BLaER1 treated with 17β-estradiol and CSF1 and Interleukin-3, amounts not matched to agents 10 nM and 100 nM (cell line): ENCODE measurements around the gene SAMMSON.

Experiments used
- H3K27ac ChIP-seq, 11 experiments: shearing (Covaris generic); formaldehyde crosslinking; 2 replicates each; pipeline ENCODE4 v1.8.1; 2022
- H3K27me3 ChIP-seq, 11 experiments: shearing (Covaris generic); formaldehyde crosslinking; 2 replicates each; pipeline ENCODE4 v1.8.1; 2022
- H3K36me3 ChIP-seq, 11 experiments: shearing (Covaris generic); formaldehyde crosslinking; 2 replicates each; pipeline ENCODE4 v1.8.1; 2022
- H3K4me1 ChIP-seq, 10 experiments: shearing (Covaris generic); formaldehyde crosslinking; 2 replicates each; pipeline ENCODE4 v1.8.1; 2022
- H3K4me2 ChIP-seq, 11 experiments: shearing (Covaris generic); formaldehyde crosslinking; 2 replicates each; pipeline ENCODE4 v1.8.1; 2022
- H3K4me3 ChIP-seq, 10 experiments: shearing (Covaris generic); formaldehyde crosslinking; 2 replicates each; pipeline ENCODE4 v1.8.1; 2022
- H3K9ac ChIP-seq, 11 experiments: shearing (Covaris generic); formaldehyde crosslinking; 2 replicates each; pipeline ENCODE4 v1.8.1; 2022
- H3K9me3 ChIP-seq, 11 experiments: shearing (Covaris generic); formaldehyde crosslinking; replicated peaks in 1 of 11; 2 replicates each; pipeline ENCODE4 v1.8.1; 2022
- H4K20me1 ChIP-seq, 11 experiments: shearing (Covaris generic); formaldehyde crosslinking; 2 replicates each; pipeline ENCODE4 v1.8.1; 2022
- Cebpa-rat ChIP-seq, 11 experiments: shearing (Covaris generic); IDR thresholded peaks; 2 replicates each; pipeline ENCODE4 v1.8.1; 2022

SAMMSON gene

DNA sequence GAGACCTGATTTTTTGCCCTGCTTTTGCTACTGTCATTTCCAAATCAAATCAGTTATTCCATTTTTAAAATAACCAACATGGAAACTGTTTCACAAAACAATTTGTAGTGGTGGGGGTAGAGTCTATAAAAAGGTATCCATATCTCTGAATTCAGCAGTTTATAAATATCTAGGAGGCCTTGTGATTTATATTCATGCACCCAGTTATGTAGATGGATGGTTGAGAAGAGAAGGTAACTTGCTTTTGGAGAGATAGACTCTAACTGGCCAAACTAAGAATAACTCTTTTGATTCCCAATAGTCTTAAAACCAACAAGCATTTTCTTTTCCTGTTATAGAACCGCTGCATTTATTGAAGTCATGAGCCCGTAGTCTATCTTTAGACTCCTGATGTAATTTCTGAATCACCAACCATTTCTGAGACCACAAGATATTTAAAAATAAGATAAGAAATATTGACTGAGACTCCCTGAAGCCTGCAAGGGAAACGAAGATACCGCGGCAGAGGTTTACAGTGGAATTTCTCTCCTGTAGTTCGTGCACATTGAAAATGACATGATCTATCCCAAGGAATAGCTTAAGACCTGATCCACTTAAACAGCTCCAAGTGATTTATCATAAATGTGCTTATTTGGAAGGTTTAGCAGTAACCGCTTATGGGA lies 68.5 kb downstream of the SAMMSON start:
- H3K36me3 ChIP-seq, result no peaks in the 10 kb centered on the region
- no peaks in the 10 kb centered on the region for H3K9me3 ChIP-seq
- H4K20me1 ChIP-seq, result no peaks in the 10 kb centered on the region
- H3K27me3 ChIP-seq, result peaks cover 0 to 7% (median 0%) of the 10 kb centered on the region in 11 experiments; a peak in 2 of 22 replicates
- no peak for TF ChIP-seq Cebpa-rat (IDR thresholded peaks at IDR 0.05)
- peak overlapping the region in 2 of 11 experiments; percentile 18; a peak in 1 of 22 replicates for H3K9ac ChIP-seq
- H3K4me2 ChIP-seq, result peak overlapping the region; percentile 61 to 82 (median 70)
- peak overlapping the region in 3 of 11 experiments; percentile 17 to 58 (median 23); a peak in 5 of 22 replicates for H3K27ac ChIP-seq
- H3K4me1 ChIP-seq, result peaks cover 16 to 78% (median 40%) of the 10 kb centered on the region in 10 experiments
- peak overlapping the region in 2 of 10 experiments; percentile 11 to 27; a peak in 3 of 20 replicates for H3K4me3 ChIP-seq

DNA sequence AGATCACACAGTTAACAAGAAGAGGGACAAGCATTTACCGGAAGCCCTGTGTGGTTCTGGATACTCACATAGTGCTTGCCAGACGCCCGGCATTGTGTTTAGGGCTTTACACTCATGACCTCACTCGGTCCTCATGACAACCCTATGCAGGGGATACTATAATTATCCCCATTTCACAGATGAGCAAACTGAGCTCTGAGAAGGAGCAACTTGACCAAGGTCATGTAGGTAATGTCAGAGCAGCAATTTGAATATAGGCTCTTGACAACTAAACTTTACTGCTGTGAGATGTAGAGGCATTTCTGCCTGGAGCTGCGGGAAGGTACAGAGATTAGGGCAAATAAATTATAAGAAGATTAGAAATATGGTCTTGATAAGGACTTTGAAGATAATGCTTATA lies 70.0 kb downstream of the SAMMSON start:
- Histone ChIP-seq H3K4me2 (peak overlapping the region in 8 of 11 experiments; percentile 38 to 82 (median 70); a peak in 13 of 22 replicates), H4K20me1 (no peaks in the 10 kb centered on the region), H3K9ac (no peak overlapping the region), H3K36me3 (no peaks in the 10 kb centered on the region), H3K27ac (no peak overlapping the region), H3K4me1 (peaks cover 16 to 74% (median 40%) of the 10 kb centered on the region in 10 experiments), H3K4me3 (no peak overlapping the region), H3K27me3 (peaks cover 0 to 7% (median 0%) of the 10 kb centered on the region in 11 experiments; a peak in 2 of 22 replicates), H3K9me3 (no peaks in the 10 kb centered on the region)
- no peak for TF ChIP-seq Cebpa-rat (IDR thresholded peaks at IDR 0.05)

GRCh38 chr3:70071138-70071537 lies 71.6 kb downstream of the SAMMSON start:
- H3K9me3 ChIP-seq, result no peaks in the 10 kb centered on the region
- no peaks in the 10 kb centered on the region for H4K20me1 ChIP-seq
- peaks cover 16 to 58% (median 29%) of the 10 kb centered on the region in 10 experiments for H3K4me1 ChIP-seq
- no peak overlapping the region for H3K9ac ChIP-seq
- H3K27me3 ChIP-seq, result peaks cover 0 to 7% (median 0%) of the 10 kb centered on the region in 11 experiments; a peak in 2 of 22 replicates
- 0 out of 22 replicates have a peak overlapping the region, but pooled peaks of 1 of the 11 experiments have one; percentile 13 for H3K4me2 ChIP-seq
- H3K36me3 ChIP-seq, result no peaks in the 10 kb centered on the region
- H3K4me3 ChIP-seq, result no peak overlapping the region
- no peak overlapping the region for H3K27ac ChIP-seq
- no peak for TF ChIP-seq Cebpa-rat (IDR thresholded peaks at IDR 0.05)

- H3K4me3 ChIP-seq, result no peak overlapping the region
- no peak overlapping the region for H3K9ac ChIP-seq
- peaks cover 16 to 48% (median 24%) of the 10 kb centered on the region in 10 experiments for H3K4me1 ChIP-seq
- no peak overlapping the region for H3K27ac ChIP-seq
- H3K4me2 ChIP-seq, result peak overlapping the region in 1 of 11 experiments; percentile 13; a peak in 1 of 22 replicates
- TF ChIP-seq Cebpa-rat (IDR thresholded peaks at IDR 0.05), result no peak
- no peaks in the 10 kb centered on the region for H3K36me3 ChIP-seq
- H3K9me3 ChIP-seq, result no peaks in the 10 kb centered on the region
- H3K27me3 ChIP-seq, result peaks cover 0 to 7% (median 0%) of the 10 kb centered on the region in 11 experiments; a peak in 2 of 22 replicates
- H4K20me1 ChIP-seq, result no peaks in the 10 kb centered on the region
Measured at GRCh38 chr3:70072180-70072579, 72.6 kb downstream of the SAMMSON start.

- Histone ChIP-seq H3K27ac (no peak overlapping the region), H3K9me3 (peaks cover 0 to 2% (median 1%) of the 10 kb centered on the region in 11 experiments; a peak in 8 of 22 replicates), H4K20me1 (no peaks in the 10 kb centered on the region), H3K4me3 (no peak overlapping the region), H3K4me2 (0 out of 22 replicates have a peak overlapping the region, but pooled peaks of 1 of the 11 experiments have one; percentile 13), H3K36me3 (no peaks in the 10 kb centered on the region), H3K9ac (no peak overlapping the region), H3K27me3 (peaks cover 0 to 7% (median 0%) of the 10 kb centered on the region in 11 experiments; a peak in 2 of 22 replicates), H3K4me1 (peaks cover 12 to 42% (median 18%) of the 10 kb centered on the region in 10 experiments)
- no peak for TF ChIP-seq Cebpa-rat (IDR thresholded peaks at IDR 0.05)
Measured at GRCh38 chr3:70072754-70073153, 73.2 kb downstream of the SAMMSON start.

DNA sequence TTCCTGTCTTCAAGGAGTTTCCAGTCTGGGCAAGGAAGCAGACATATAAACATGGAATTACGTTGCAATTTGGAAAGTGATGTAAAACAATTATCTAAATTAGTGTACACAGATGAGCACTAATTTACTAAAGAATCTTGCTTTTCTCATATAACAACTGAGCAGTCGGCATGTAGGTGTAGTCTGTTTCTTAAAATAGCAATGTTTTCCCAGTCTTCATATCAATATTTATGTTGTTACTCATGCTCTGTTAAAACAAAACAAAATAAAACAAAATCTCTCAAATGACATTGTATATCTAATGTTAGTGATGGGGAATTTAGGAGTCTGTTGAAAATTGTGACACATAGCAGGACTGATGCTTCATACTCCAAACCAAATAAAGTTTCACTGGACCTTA lies 75.6 kb downstream of the SAMMSON start:
- H3K4me1 ChIP-seq, result peaks cover 0 to 18% (median 0%) of the 10 kb centered on the region in 10 experiments; a peak in 1 of 20 replicates
- H3K27me3 ChIP-seq, result no peaks in the 10 kb centered on the region; a peak in 1 of 22 replicates
- no peak overlapping the region for H3K27ac ChIP-seq
- H3K36me3 ChIP-seq, result no peaks in the 10 kb centered on the region
- no peak for TF ChIP-seq Cebpa-rat (IDR thresholded peaks at IDR 0.05)
- H3K9ac ChIP-seq, result no peak overlapping the region
- no peak overlapping the region for H3K4me2 ChIP-seq
- H3K4me3 ChIP-seq, result no peak overlapping the region
- peaks cover 0 to 15% (median 10%) of the 10 kb centered on the region in 11 experiments; a peak in 16 of 22 replicates for H3K9me3 ChIP-seq
- no peaks in the 10 kb centered on the region for H4K20me1 ChIP-seq

GRCh38 chr3:70076396-70076795 lies 76.9 kb downstream of the SAMMSON start:
- H3K27ac ChIP-seq, result no peak overlapping the region
- peaks cover 0 to 10% (median 0%) of the 10 kb centered on the region in 10 experiments; a peak in 1 of 20 replicates for H3K4me1 ChIP-seq
- H3K9me3 ChIP-seq, result peaks cover 0 to 15% (median 10%) of the 10 kb centered on the region in 11 experiments; a peak in 16 of 22 replicates
- H3K36me3 ChIP-seq, result no peaks in the 10 kb centered on the region
- no peak overlapping the region for H3K4me3 ChIP-seq
- TF ChIP-seq Cebpa-rat (IDR thresholded peaks at IDR 0.05), result no peak
- H3K4me2 ChIP-seq, result no peak overlapping the region
- no peaks in the 10 kb centered on the region for H4K20me1 ChIP-seq
- no peak overlapping the region for H3K9ac ChIP-seq
- H3K27me3 ChIP-seq, result no peaks in the 10 kb centered on the region; a peak in 1 of 22 replicates

DNA sequence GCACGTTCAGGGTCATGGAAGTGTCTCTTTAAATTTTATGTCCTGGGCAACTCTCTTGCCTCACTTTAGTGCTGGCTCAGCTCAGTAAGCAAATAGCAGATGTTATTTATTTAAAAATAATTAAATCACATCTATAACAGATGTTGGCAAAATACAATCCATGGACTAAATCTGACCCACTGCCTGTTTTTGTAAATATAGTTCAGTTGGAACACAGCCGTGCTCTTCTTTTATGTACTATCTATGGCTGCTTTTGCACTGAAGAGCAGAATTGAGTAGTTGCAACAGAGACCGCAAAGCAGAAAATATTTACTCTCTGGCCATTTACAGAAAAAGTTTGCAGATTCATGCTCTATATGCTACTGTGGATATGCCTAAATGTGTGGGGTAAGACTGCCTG lies 79.2 kb downstream of the SAMMSON start:
- Histone ChIP-seq H3K9ac (no peak overlapping the region), H3K36me3 (no peaks in the 10 kb centered on the region), H3K27ac (no peak overlapping the region), H3K27me3 (no peaks in the 10 kb centered on the region), H3K9me3 (peaks cover 0 to 15% (median 10%) of the 10 kb centered on the region in 11 experiments; a peak in 16 of 22 replicates), H3K4me1 (no peaks in the 10 kb centered on the region), H3K4me3 (no peak overlapping the region; a peak in 1 of 20 replicates), H3K4me2 (no peak overlapping the region), H4K20me1 (no peaks in the 10 kb centered on the region)
- TF ChIP-seq Cebpa-rat (IDR thresholded peaks at IDR 0.05), result no peak

DNA sequence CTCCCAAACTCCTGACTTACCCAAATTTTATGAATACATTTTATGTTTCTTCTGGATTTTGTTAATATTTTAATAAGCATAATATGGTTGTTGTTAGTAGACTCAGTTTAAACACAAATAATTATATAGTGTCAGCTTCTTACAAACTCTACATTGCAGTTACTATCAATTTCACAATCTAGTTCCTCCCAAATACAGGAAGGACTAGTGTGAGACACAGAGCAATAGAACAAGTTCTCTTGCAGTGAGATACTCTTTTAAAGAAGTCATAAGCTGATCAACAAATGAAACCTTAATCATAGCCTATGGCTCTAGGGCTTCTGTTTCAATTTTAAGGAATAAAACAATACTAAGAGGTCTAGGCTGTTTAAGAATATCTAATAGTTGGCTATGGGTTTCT lies 86.1 kb downstream of the SAMMSON start:
- H3K36me3 ChIP-seq, result no peaks in the 10 kb centered on the region
- no peak overlapping the region for H3K9ac ChIP-seq
- H3K4me2 ChIP-seq, result peak overlapping the region in 3 of 11 experiments; percentile 5 to 58 (median 56); a peak in 5 of 22 replicates
- H3K9me3 ChIP-seq, result no peaks in the 10 kb centered on the region
- TF ChIP-seq Cebpa-rat (IDR thresholded peaks at IDR 0.05), result no peak
- no peak overlapping the region for H3K27ac ChIP-seq
- no peak overlapping the region for H3K4me3 ChIP-seq
- H4K20me1 ChIP-seq, result no peaks in the 10 kb centered on the region
- no peaks in the 10 kb centered on the region for H3K27me3 ChIP-seq
- H3K4me1 ChIP-seq, result peaks cover 0 to 16% (median 0%) of the 10 kb centered on the region in 10 experiments; a peak in 6 of 20 replicates
